DOHH2 (cell line): ENCODE data around the gene TGFBR3.

Source experiments
- H3F3A ChIP-seq: fragments of 200-600 bp; sonication (generic), shearing (Covaris generic); 2 replicates; pipeline ENCODE4 v1.6.0; 2016; ENCODE audit warnings: antibody characterized with exemption, mild to moderate bottlenecking; ENCODE audit not compliant: control insufficient read depth, insufficient read depth
- H3K27ac ChIP-seq: fragments of 200-600 bp; sonication (generic); 2 replicates; pipeline ENCODE4 v1.5.1; 2014; ENCODE audit warnings: low read depth, mild to moderate bottlenecking, low read length, moderate library complexity
- H3K27me3 ChIP-seq: fragments of 200-600 bp; sonication (generic); 2 replicates; pipeline ENCODE4 v1.6.1; 2014; ENCODE audit warnings: mild to moderate bottlenecking, low read length, mixed read lengths; ENCODE audit not compliant: control insufficient read depth
- H3K36me3 ChIP-seq: fragments of 200-600 bp; sonication (generic); 2 replicates; pipeline ENCODE4 v1.6.1; 2014; ENCODE audit warnings: mild to moderate bottlenecking, low read length, moderate library complexity, mixed read lengths; ENCODE audit not compliant: control insufficient read depth
- H3K4me1 ChIP-seq: fragments of 200-600 bp; sonication (generic); 2 replicates; pipeline ENCODE4 v1.6.1; 2014; ENCODE audit warnings: mild to moderate bottlenecking, low read length, mixed read lengths; ENCODE audit not compliant: control insufficient read depth
- H3K4me2 ChIP-seq: fragments of 200-600 bp; sonication (generic); 2 replicates; pipeline ENCODE4 v1.6.0; 2014; ENCODE audit warnings: mild to moderate bottlenecking, low read length, moderate library complexity
- H3K4me3 ChIP-seq: fragments of 200-600 bp; sonication (generic); 2 replicates; pipeline ENCODE4 v1.5.1; 2014; ENCODE audit warnings: mild to moderate bottlenecking, low read length, mixed read lengths
- H3K79me2 ChIP-seq: fragments of 200-600 bp; sonication (generic); 2 replicates; pipeline ENCODE4 v1.6.1; 2014; ENCODE audit warnings: mild to moderate bottlenecking, low read length, mixed read lengths; ENCODE audit not compliant: control insufficient read depth
- H3K9me2 ChIP-seq: fragments of 200-600 bp; sonication (generic); replicated peaks from 2 replicates; pipeline ENCODE4 v1.6.1; 2014; ENCODE audit warnings: mild to moderate bottlenecking, low read length, mixed read lengths; ENCODE audit not compliant: control insufficient read depth
- H3K9me3 ChIP-seq: fragments of 200-600 bp; sonication (generic); 2 replicates; pipeline ENCODE4 v1.6.1; 2014; ENCODE audit warnings: antibody characterized with exemption, low read length, mixed read lengths; ENCODE audit not compliant: control insufficient read depth, insufficient read depth
- H4K20me1 ChIP-seq: fragments of 200-600 bp; sonication (generic); 2 replicates; pipeline ENCODE4 v1.6.0; 2014; ENCODE audit warnings: low read depth, mild to moderate bottlenecking, antibody characterized with exemption, low read length, moderate library complexity; ENCODE audit not compliant: control insufficient read depth, insufficient read depth
- CTCF ChIP-seq: fragments of 200-600 bp; sonication (generic); IDR thresholded peaks from one replicate; pipeline ENCODE4 v1.5.1; 2014; ENCODE audit warnings: antibody characterized with exemption, mild to moderate bottlenecking, low read depth, low read length; ENCODE audit not compliant: poor library complexity, severe bottlenecking
- EZH2phosphoT487 ChIP-seq: fragments of 200-600 bp; sonication (generic); IDR thresholded peaks from 2 replicates; pipeline ENCODE4 v1.6.1; 2017; ENCODE audit warnings: borderline replicate concordance, mild to moderate bottlenecking, antibody characterized with exemption, low read length, moderate library complexity, mixed read lengths

TGFBR3 gene

GRCh38 chr1:91876781-91877573 lies 9.0 kb downstream of the TGFBR3 start:
- Histone ChIP-seq H3K4me3 (no peak overlapping the region), H3K27me3 (peaks cover 11% of the 10 kb centered on the region), H4K20me1 (no peaks in the 10 kb centered on the region), H3K9me3 (no peaks in the 10 kb centered on the region), H3K4me2 (no peak overlapping the region), H3F3A (no peaks in the 10 kb centered on the region), H3K79me2 (no peaks in the 10 kb centered on the region), H3K9me2 (no peaks in the 10 kb centered on the region), H3K27ac (no peak overlapping the region), H3K36me3 (no peaks in the 10 kb centered on the region), H3K4me1 (no peaks in the 10 kb centered on the region)
- TF ChIP-seq EZH2phosphoT487 (no peak), CTCF (no peak)

GRCh38 chr1:91876040-91876470 lies 9.9 kb downstream of the TGFBR3 start:
- H3K36me3 ChIP-seq, result no peaks in the 10 kb centered on the region
- no peaks in the 10 kb centered on the region for H4K20me1 ChIP-seq
- no peak overlapping the region for H3K4me3 ChIP-seq
- no peaks in the 10 kb centered on the region for H3F3A ChIP-seq
- no peaks in the 10 kb centered on the region for H3K9me3 ChIP-seq
- H3K4me1 ChIP-seq, result no peaks in the 10 kb centered on the region
- H3K27ac ChIP-seq, result no peak overlapping the region
- TF ChIP-seq CTCF (no peak), EZH2phosphoT487 (no peak)
- H3K27me3 ChIP-seq, result peaks cover 11% of the 10 kb centered on the region
- H3K9me2 ChIP-seq, result no peaks in the 10 kb centered on the region
- H3K79me2 ChIP-seq, result no peaks in the 10 kb centered on the region
- no peak overlapping the region for H3K4me2 ChIP-seq

- Histone ChIP-seq H3K9me2 (no peaks in the 10 kb centered on the region), H3K4me2 (no peak overlapping the region), H3K79me2 (no peaks in the 10 kb centered on the region), H3K4me3 (no peak overlapping the region), H3K27me3 (peaks cover 11% of the 10 kb centered on the region), H3F3A (no peaks in the 10 kb centered on the region), H3K4me1 (no peaks in the 10 kb centered on the region), H3K9me3 (no peaks in the 10 kb centered on the region), H4K20me1 (no peaks in the 10 kb centered on the region), H3K27ac (no peak overlapping the region), H3K36me3 (no peaks in the 10 kb centered on the region)
- TF ChIP-seq CTCF (no peak), EZH2phosphoT487 (no peak)
Measured at GRCh38 chr1:91874167-91874566, 11.8 kb downstream of the TGFBR3 start.
